ENCODE measurements around the gene ZNF516.
A peak's percentile ranks its signal among the peaks of the same experiment; 100 is the strongest.

ZNF516 gene

GRCh38 chr18:76492669-76493212, 2.3 kb downstream of the ZNF516 start:
- TF ChIP-seq ZFP3 (CRISPR knock-in tag; IDR thresholded peaks at IDR 0.05) (no peak), ZNF8 (CRISPR knock-in tag; IDR thresholded peaks at IDR 0.05) (no peak), ISL1 (CRISPR knock-in tag; IDR thresholded peaks at IDR 0.05) (no peak)
- ATAC-seq: peak; percentile 84

GRCh38 chr18:76491776-76492668, 3.0 kb downstream of the ZNF516 start:
- TF ChIP-seq BACH2 (CRISPR knock-in tag; IDR thresholded peaks at IDR 0.05; ENCODE audit: borderline replicate concordance) (no peak), POU6F1 (CRISPR knock-in tag; IDR thresholded peaks at IDR 0.05; ENCODE audit: borderline replicate concordance, low read depth) (no peak), ZNF8 (CRISPR knock-in tag; IDR thresholded peaks at IDR 0.05) (no peak), ARNTL (CRISPR knock-in tag; IDR thresholded peaks at IDR 0.05; ENCODE audit: borderline replicate concordance, low read depth) (no peak), ZC3H10 (CRISPR knock-in tag; IDR thresholded peaks at IDR 0.05) (no peak), CSDC2 (CRISPR knock-in tag; IDR thresholded peaks at IDR 0.05) (no peak), OSR1 (CRISPR knock-in tag; IDR thresholded peaks at IDR 0.05) (no peak), ESRRG (CRISPR knock-in tag; IDR thresholded peaks at IDR 0.05) (no peak), ZFP3 (CRISPR knock-in tag; IDR thresholded peaks at IDR 0.05) (no peak), ISL1 (CRISPR knock-in tag; IDR thresholded peaks at IDR 0.05) (no peak), PPARA (CRISPR knock-in tag; IDR thresholded peaks at IDR 0.05; ENCODE audit: borderline replicate concordance) (no peak), ZNF70 (CRISPR knock-in tag; IDR thresholded peaks at IDR 0.05) (no peak), TOX (CRISPR knock-in tag; IDR thresholded peaks at IDR 0.05; ENCODE audit: borderline replicate concordance) (no peak), PATZ1 (CRISPR knock-in tag; IDR thresholded peaks at IDR 0.05; ENCODE audit: borderline replicate concordance) (no peak), RARB (CRISPR knock-in tag; IDR thresholded peaks at IDR 0.05) (no peak), TSHZ2 (CRISPR knock-in tag; IDR thresholded peaks at IDR 0.05) (no peak), CSRNP3 (CRISPR knock-in tag; IDR thresholded peaks at IDR 0.05) (no peak), ZFP30 (CRISPR knock-in tag; IDR thresholded peaks at IDR 0.05) (no peak)
- peak; percentile 28 for ATAC-seq

GRCh38 chr18:76491473-76491775, 3.6 kb downstream of the ZNF516 start:
- no peak for ATAC-seq
- TF ChIP-seq BACH2 (CRISPR knock-in tag; IDR thresholded peaks at IDR 0.05; ENCODE audit: borderline replicate concordance): no peak
- no peak for TF ChIP-seq ARNTL (CRISPR knock-in tag; IDR thresholded peaks at IDR 0.05; ENCODE audit: borderline replicate concordance, low read depth)
- no peak for TF ChIP-seq CSDC2 (CRISPR knock-in tag; IDR thresholded peaks at IDR 0.05)
- no peak for TF ChIP-seq ZFP3 (CRISPR knock-in tag; IDR thresholded peaks at IDR 0.05)
- no peak for TF ChIP-seq PPARA (CRISPR knock-in tag; IDR thresholded peaks at IDR 0.05; ENCODE audit: borderline replicate concordance)
- TF ChIP-seq TSHZ2 (CRISPR knock-in tag; IDR thresholded peaks at IDR 0.05): no peak
- TF ChIP-seq ESRRG (CRISPR knock-in tag; IDR thresholded peaks at IDR 0.05): no peak
- no peak for TF ChIP-seq ZNF70 (CRISPR knock-in tag; IDR thresholded peaks at IDR 0.05)
- TF ChIP-seq POU6F1 (CRISPR knock-in tag; IDR thresholded peaks at IDR 0.05; ENCODE audit: borderline replicate concordance, low read depth): no peak
- TF ChIP-seq CREB5 (CRISPR knock-in tag; IDR thresholded peaks at IDR 0.05; ENCODE audit: low read depth): no peak
- TF ChIP-seq OSR1 (CRISPR knock-in tag; IDR thresholded peaks at IDR 0.05): no peak
- no peak for TF ChIP-seq ZNF565 (CRISPR knock-in tag; conservative IDR thresholded peaks at IDR 0.05; ENCODE audit: low read depth)
